Activated CD4-positive, alpha-beta memory T cell treated with anti-CD3 and anti-CD28 coated beads, Interleukin-2, amount 10 ng/mL, durations not matched to agents 7 days and 5 days (primary cell): ENCODE measurements around the gene HDGFL1. TPM values are rescaled to one million over a fixed set of nuclear protein-coding genes. Genes with fewer than 3 reads are reported as not detected.

Experiments used
- CTCF ChIA-PET: fragments of 350-600 bp; sonication (Branson Sonifier 250); formaldehyde crosslinking; loops from one replicate; lab custom pipeline; 2021; ENCODE audit warnings: antibody characterized with exemption, inconsistent platforms; lab: Charles Lee
- POLR2A ChIA-PET: fragments of 350-600 bp; sonication (Branson Sonifier 250); formaldehyde crosslinking; loops from one replicate; lab custom pipeline; 2021; ENCODE audit warnings: antibody characterized with exemption; lab: Charles Lee
- DNase-seq: peaks from one replicate; pipeline ENCODE4 v3.0.0-alpha.2; 2020
- H3K27ac Mint-ChIP-seq: one replicate; pipeline ENCODE4 v1.8.0; 2021; ENCODE audit warnings: mild to moderate bottlenecking, mixed read lengths
- H3K27me3 Mint-ChIP-seq: one replicate; pipeline ENCODE4 v1.8.0; 2021; ENCODE audit warnings: mixed read lengths
- H3K36me3 Mint-ChIP-seq: one replicate; pipeline ENCODE4 v1.8.0; 2021; ENCODE audit warnings: low read depth, mixed read lengths
- H3K4me1 Mint-ChIP-seq: one replicate; pipeline ENCODE4 v1.8.0; 2021; ENCODE audit warnings: mixed read lengths
- H3K4me3 Mint-ChIP-seq: one replicate; pipeline ENCODE4 v1.8.0; 2021; ENCODE audit warnings: mild to moderate bottlenecking, mixed read lengths
- H3K9me3 Mint-ChIP-seq: one replicate; pipeline ENCODE4 v1.8.0; 2021; ENCODE audit warnings: mixed read lengths
- total RNA-seq, 2 experiments: library from RNA; stranded (reverse); gene quantifications; one replicate each; pipeline ENCODE4 v1.2.3, GENCODE V29; 2021

Gene HDGFL1
- total RNA-seq, 2 experiments from 2014 or later, result not detected

GRCh38 chr6:22568854-22569253, 512 bp upstream of the HDGFL1 start:
- CTCF ChIA-PET, result no interaction called here
- Mint-ChIP-seq H3K4me3 (no peak overlapping the region), H3K9me3 (peaks cover 4% of the 10 kb centered on the region)

GRCh38 chr6:22570185-22570551, 802 bp downstream of the HDGFL1 start:
- no peaks in the 10 kb centered on the region for H3K4me1 Mint-ChIP-seq
- CTCF ChIA-PET, result no interaction called here
- H3K4me3 Mint-ChIP-seq, result no peak overlapping the region
- DNase-seq, result no peak
- no peaks in the 10 kb centered on the region for H3K27me3 Mint-ChIP-seq
- no peak overlapping the region for H3K27ac Mint-ChIP-seq
- peaks cover 6% of the 10 kb centered on the region for H3K9me3 Mint-ChIP-seq
- H3K36me3 Mint-ChIP-seq, result no peaks in the 10 kb centered on the region
- POLR2A ChIA-PET, result no interaction called here

More at GRCh38 chr6:22568854-22569253, 512 bp upstream of the HDGFL1 start:
- DNase-seq, result no peak
- Mint-ChIP-seq H3K36me3 (no peaks in the 10 kb centered on the region), H3K4me1 (no peaks in the 10 kb centered on the region), H3K27me3 (no peaks in the 10 kb centered on the region), H3K27ac (no peak overlapping the region)
- POLR2A ChIA-PET, result no interaction called here

GRCh38 chr6:22575190-22575589, 5.8 kb downstream of the HDGFL1 start:
- peaks cover 8% of the 10 kb centered on the region for H3K9me3 Mint-ChIP-seq
- no peaks in the 10 kb centered on the region for H3K27me3 Mint-ChIP-seq
- ChIA-PET POLR2A (no interaction called here), CTCF (no interaction called here)
- H3K4me3 Mint-ChIP-seq, result no peak overlapping the region
- no peak for DNase-seq
- H3K36me3 Mint-ChIP-seq, result no peaks in the 10 kb centered on the region
- no peak overlapping the region for H3K27ac Mint-ChIP-seq
- no peaks in the 10 kb centered on the region for H3K4me1 Mint-ChIP-seq

- H3K27me3 Mint-ChIP-seq, result no peaks in the 10 kb centered on the region
- H3K27ac Mint-ChIP-seq, result no peak overlapping the region
- CTCF ChIA-PET, result no interaction called here
- no peak for DNase-seq
- H3K4me3 Mint-ChIP-seq, result no peak overlapping the region
- POLR2A ChIA-PET, result no interaction called here
- no peaks in the 10 kb centered on the region for H3K4me1 Mint-ChIP-seq
- no peaks in the 10 kb centered on the region for H3K36me3 Mint-ChIP-seq
- H3K9me3 Mint-ChIP-seq, result peaks cover 11% of the 10 kb centered on the region
Measured at GRCh38 chr6:22579439-22579838, 10.1 kb downstream of the HDGFL1 start.

- Mint-ChIP-seq H3K27ac (no peak overlapping the region), H3K36me3 (no peaks in the 10 kb centered on the region), H3K4me3 (no peak overlapping the region), H3K9me3 (peaks cover 10% of the 10 kb centered on the region), H3K4me1 (no peaks in the 10 kb centered on the region), H3K27me3 (no peaks in the 10 kb centered on the region)
- DNase-seq, result no peak
- CTCF ChIA-PET, result no interaction called here
- POLR2A ChIA-PET, result no interaction called here
Measured at GRCh38 chr6:22580337-22580736, 11.0 kb downstream of the HDGFL1 start.

DNA sequence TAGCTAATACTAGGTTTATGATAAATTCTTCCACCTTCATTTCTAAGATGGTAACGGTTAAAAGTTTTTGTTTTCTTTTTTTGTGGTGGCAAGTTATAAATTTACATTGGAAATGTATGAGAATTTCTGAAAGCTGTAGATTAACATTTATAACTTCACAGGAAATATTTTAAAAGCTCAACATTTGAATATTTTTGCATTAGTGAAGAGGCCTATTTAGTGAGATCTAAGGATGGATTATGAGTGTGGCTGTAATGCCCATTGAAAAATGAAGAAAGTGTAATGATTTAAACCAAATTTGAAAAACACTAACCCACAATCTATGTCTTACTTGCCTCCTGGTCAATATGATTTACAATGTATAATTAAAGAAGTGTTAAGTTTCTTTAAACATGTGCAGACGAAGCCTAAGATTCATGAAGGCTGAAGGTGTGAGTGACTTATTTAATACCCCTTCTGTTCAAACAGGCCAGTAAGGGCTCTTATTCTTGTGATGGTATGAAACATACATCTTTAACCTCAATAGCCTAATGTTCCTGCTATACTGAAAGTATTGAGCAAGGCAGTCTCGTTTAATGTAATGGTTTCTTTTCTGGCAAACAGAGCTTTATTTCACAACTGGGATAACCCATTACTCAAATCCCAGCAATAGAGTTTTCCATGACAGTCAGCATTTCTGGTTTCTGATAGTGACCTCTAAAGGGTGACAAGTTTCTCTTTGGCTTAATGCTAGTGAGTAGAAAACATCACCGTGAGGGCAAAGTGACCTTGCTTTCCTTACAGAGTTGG, 13.2 kb downstream of the HDGFL1 start:
- DNase-seq, result no peak
- Mint-ChIP-seq H3K4me3 (no peak overlapping the region), H3K27me3 (no peaks in the 10 kb centered on the region), H3K4me1 (no peaks in the 10 kb centered on the region), H3K9me3 (peaks cover 7% of the 10 kb centered on the region), H3K27ac (no peak overlapping the region), H3K36me3 (no peaks in the 10 kb centered on the region)
- POLR2A ChIA-PET, result no interaction called here
- CTCF ChIA-PET, result no interaction called here

- CTCF ChIA-PET, result no interaction called here
- no peak overlapping the region for H3K27ac Mint-ChIP-seq
- H3K36me3 Mint-ChIP-seq, result no peaks in the 10 kb centered on the region
Measured at GRCh38 chr6:22583230-22583629, 13.9 kb downstream of the HDGFL1 start.

GRCh38 chr6:22583927-22584326, 14.6 kb downstream of the HDGFL1 start:
- ChIA-PET POLR2A (no interaction called here), CTCF (no interaction called here)
- Mint-ChIP-seq H3K4me3 (no peak overlapping the region), H3K36me3 (no peaks in the 10 kb centered on the region), H3K27me3 (no peaks in the 10 kb centered on the region), H3K27ac (no peak overlapping the region), H3K4me1 (no peaks in the 10 kb centered on the region), H3K9me3 (peaks cover 7% of the 10 kb centered on the region)
- DNase-seq, result no peak

More at GRCh38 chr6:22583230-22583629, 13.9 kb downstream of the HDGFL1 start:
- Mint-ChIP-seq H3K9me3 (peaks cover 7% of the 10 kb centered on the region), H3K4me1 (no peaks in the 10 kb centered on the region), H3K4me3 (no peak overlapping the region), H3K27me3 (no peaks in the 10 kb centered on the region)
- DNase-seq, result no peak
- POLR2A ChIA-PET, result no interaction called here

- Mint-ChIP-seq H3K36me3 (no peaks in the 10 kb centered on the region), H3K4me3 (no peak overlapping the region), H3K9me3 (peaks cover 11% of the 10 kb centered on the region), H3K27me3 (no peaks in the 10 kb centered on the region), H3K27ac (no peak overlapping the region), H3K4me1 (no peaks in the 10 kb centered on the region)
- POLR2A ChIA-PET, result no interaction called here
- CTCF ChIA-PET, result no interaction called here
- DNase-seq, result no peak
Measured at GRCh38 chr6:22589118-22589517, 19.8 kb downstream of the HDGFL1 start.

GRCh38 chr6:22590423-22590822, 21.1 kb downstream of the HDGFL1 start:
- CTCF ChIA-PET, result no interaction called here

GRCh38 chr6:22593895-22594294, 24.5 kb downstream of the HDGFL1 start:
- peaks cover 12% of the 10 kb centered on the region for H3K9me3 Mint-ChIP-seq
- CTCF ChIA-PET, result no interaction called here
- H3K4me1 Mint-ChIP-seq, result no peaks in the 10 kb centered on the region
- no peak overlapping the region for H3K27ac Mint-ChIP-seq
- POLR2A ChIA-PET, result no interaction called here
- H3K4me3 Mint-ChIP-seq, result no peak overlapping the region
- no peak for DNase-seq
- H3K36me3 Mint-ChIP-seq, result no peaks in the 10 kb centered on the region
- no peaks in the 10 kb centered on the region for H3K27me3 Mint-ChIP-seq

More at GRCh38 chr6:22590423-22590822, 21.1 kb downstream of the HDGFL1 start:
- POLR2A ChIA-PET, result no interaction called here
- Mint-ChIP-seq H3K27ac (no peak overlapping the region), H3K36me3 (no peaks in the 10 kb centered on the region), H3K9me3 (peaks cover 9% of the 10 kb centered on the region), H3K4me3 (no peak overlapping the region), H3K4me1 (no peaks in the 10 kb centered on the region), H3K27me3 (no peaks in the 10 kb centered on the region)
- no peak for DNase-seq

GRCh38 chr6:22596011-22596410, 26.6 kb downstream of the HDGFL1 start:
- no peak for DNase-seq
- no peaks in the 10 kb centered on the region for H3K4me1 Mint-ChIP-seq
- H3K27ac Mint-ChIP-seq, result no peak overlapping the region
- ChIA-PET POLR2A (no interaction called here), CTCF (no interaction called here)
- no peak overlapping the region for H3K4me3 Mint-ChIP-seq
- H3K36me3 Mint-ChIP-seq, result no peaks in the 10 kb centered on the region
- no peaks in the 10 kb centered on the region for H3K27me3 Mint-ChIP-seq
- H3K9me3 Mint-ChIP-seq, result peaks cover 9% of the 10 kb centered on the region

DNA sequence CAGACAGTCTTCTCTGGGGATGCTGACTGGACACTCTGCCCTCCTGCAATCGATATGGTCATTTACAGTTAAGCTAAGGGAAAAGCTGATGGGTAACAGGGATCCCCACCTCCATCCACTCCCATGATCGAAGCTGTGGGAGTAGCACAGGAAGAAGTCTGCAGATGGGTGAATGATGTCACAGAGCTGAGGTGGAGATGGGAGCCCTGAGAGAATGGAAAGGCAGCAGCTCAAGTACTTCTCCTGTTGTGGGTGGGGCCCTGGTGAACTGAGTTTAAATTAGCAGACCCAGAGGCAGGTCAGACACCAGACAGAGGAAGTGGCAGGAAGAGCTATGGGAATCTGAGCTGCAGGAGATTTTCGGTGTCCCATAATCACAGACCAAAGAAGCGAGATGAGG, 29.0 kb downstream of the HDGFL1 start:
- no peak overlapping the region for H3K27ac Mint-ChIP-seq
- POLR2A ChIA-PET, result no interaction called here
- H3K36me3 Mint-ChIP-seq, result no peaks in the 10 kb centered on the region
- CTCF ChIA-PET, result no interaction called here
- H3K4me1 Mint-ChIP-seq, result no peaks in the 10 kb centered on the region
- no peak overlapping the region for H3K4me3 Mint-ChIP-seq
- no peak for DNase-seq
- no peaks in the 10 kb centered on the region for H3K27me3 Mint-ChIP-seq
- peaks cover 9% of the 10 kb centered on the region for H3K9me3 Mint-ChIP-seq

GRCh38 chr6:22600059-22600458, 30.7 kb downstream of the HDGFL1 start:
- peaks cover 9% of the 10 kb centered on the region for H3K9me3 Mint-ChIP-seq
- POLR2A ChIA-PET, result no interaction called here
- H3K4me1 Mint-ChIP-seq, result no peaks in the 10 kb centered on the region
- no peak overlapping the region for H3K27ac Mint-ChIP-seq
- no peaks in the 10 kb centered on the region for H3K27me3 Mint-ChIP-seq
- H3K4me3 Mint-ChIP-seq, result no peak overlapping the region
- no peaks in the 10 kb centered on the region for H3K36me3 Mint-ChIP-seq
- CTCF ChIA-PET, result no interaction called here
- no peak for DNase-seq
